Lower leg skin (tissue), 4 donors: Measurements from ENCODE around the gene TWSG1. TPM values are rescaled to one million over a fixed set of nuclear protein-coding genes. Genes with fewer than 3 reads are reported as not detected.

ENCODE experiments used
- DNase-seq, 2 donors: peaks; one replicate each; pipeline ENCODE4 v3.0.0-alpha.2; 2019; ENCODE audit warnings: low spot score in 2 of 2
- H3K4me3 ChIP-seq: fragments of 200-600 bp; sonication (generic); 2 replicates; pipeline ENCODE4 v1.5.1; 2017; ENCODE audit warnings: mild to moderate bottlenecking, low read depth; ENCODE audit not compliant: poor library complexity, severe bottlenecking
- POLR2A ChIP-seq, 2 donors: fragments of 450-650 bp; IDR thresholded peaks; one replicate each; pipeline ENCODE4 v1.6.1; 2016 to 2017; ENCODE audit warnings: antibody characterized with exemption in 2 of 2, mild to moderate bottlenecking in 1 of 2, moderate library complexity in 1 of 2
- WGBS, 2 donors: methylation state at CpG; one replicate each; pipeline ENCODE4 v1.1.5; 2018; 5-methylcytosine and 5-hydroxymethylcytosine counted together
- intact Hi-C: fragments of 100-400 bp; cut with DNase I; formaldehyde crosslinking; loops from one replicate; pipeline ENCODE4 v1.15.0; 2023; ENCODE audit warnings: low total_unique reads
- total RNA-seq, 4 donors: library from RNA; depleted of rRNA; stranded (reverse); fragments of >200 nt; gene quantifications; one replicate each; pipeline ENCODE4 v1.1.0, GENCODE V29; 2016
- TF ChIP-seq, protein P1 (sequence below), 3 donors: fragments of 450-650 bp; IDR thresholded peaks; one replicate each; pipeline ENCODE4 v1.5.1; 2016; ENCODE audit warnings: antibody characterized with exemption in 3 of 3, mild to moderate bottlenecking in 3 of 3, moderate library complexity in 2 of 3

Gene TWSG1
- total RNA-seq, 4 donors from 2014 or later, result 21.3 to 35.1 (median 25.3) TPM

DNA sequence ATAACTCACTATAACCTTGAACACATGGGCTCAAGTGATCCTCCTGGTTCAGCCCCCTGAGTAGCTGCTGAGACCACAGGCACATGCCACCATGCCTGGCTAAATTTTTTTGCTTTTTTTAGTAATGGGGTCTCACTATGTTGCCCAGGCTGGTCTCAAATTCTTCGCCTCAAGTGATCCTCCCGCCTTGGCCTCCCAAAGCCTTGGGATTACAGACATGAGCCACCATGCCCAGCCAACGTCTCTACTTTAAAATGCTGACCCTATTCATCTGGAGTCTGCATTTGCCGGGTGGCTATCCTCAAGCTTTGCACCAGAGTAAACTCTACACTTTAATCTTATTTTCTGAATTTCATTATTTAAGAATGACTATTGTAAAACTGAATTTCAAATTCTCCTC lies 103.1 kb downstream of the TWSG1 start:
- no peak overlapping the region for H3K4me3 ChIP-seq
- intact Hi-C loops, result no loop called here
- no peak for DNase-seq
- 93 to 96% methylated on average over 4 of the region's 4 CpGs for WGBS, 2 donors
- no peak for TF ChIP-seq POLR2A (IDR thresholded peaks at IDR 0.05)
- TF ChIP-seq, protein P1, sequence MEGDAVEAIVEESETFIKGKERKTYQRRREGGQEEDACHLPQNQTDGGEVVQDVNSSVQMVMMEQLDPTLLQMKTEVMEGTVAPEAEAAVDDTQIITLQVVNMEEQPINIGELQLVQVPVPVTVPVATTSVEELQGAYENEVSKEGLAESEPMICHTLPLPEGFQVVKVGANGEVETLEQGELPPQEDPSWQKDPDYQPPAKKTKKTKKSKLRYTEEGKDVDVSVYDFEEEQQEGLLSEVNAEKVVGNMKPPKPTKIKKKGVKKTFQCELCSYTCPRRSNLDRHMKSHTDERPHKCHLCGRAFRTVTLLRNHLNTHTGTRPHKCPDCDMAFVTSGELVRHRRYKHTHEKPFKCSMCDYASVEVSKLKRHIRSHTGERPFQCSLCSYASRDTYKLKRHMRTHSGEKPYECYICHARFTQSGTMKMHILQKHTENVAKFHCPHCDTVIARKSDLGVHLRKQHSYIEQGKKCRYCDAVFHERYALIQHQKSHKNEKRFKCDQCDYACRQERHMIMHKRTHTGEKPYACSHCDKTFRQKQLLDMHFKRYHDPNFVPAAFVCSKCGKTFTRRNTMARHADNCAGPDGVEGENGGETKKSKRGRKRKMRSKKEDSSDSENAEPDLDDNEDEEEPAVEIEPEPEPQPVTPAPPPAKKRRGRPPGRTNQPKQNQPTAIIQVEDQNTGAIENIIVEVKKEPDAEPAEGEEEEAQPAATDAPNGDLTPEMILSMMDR (IDR thresholded peaks at IDR 0.05), result no peak

- H3K4me3 ChIP-seq, result no peak overlapping the region
- 93 to 95% methylated on average over 3 of the region's 3 CpGs for WGBS, 2 donors
- DNase-seq, result no peak
- TF ChIP-seq POLR2A (IDR thresholded peaks at IDR 0.05), result no peak
- TF ChIP-seq, protein P1 (IDR thresholded peaks at IDR 0.05), result no peak
- intact Hi-C loops, result no loop called here
Measured at GRCh38 chr18:9441061-9441460, 106.5 kb downstream of the TWSG1 start.

DNA sequence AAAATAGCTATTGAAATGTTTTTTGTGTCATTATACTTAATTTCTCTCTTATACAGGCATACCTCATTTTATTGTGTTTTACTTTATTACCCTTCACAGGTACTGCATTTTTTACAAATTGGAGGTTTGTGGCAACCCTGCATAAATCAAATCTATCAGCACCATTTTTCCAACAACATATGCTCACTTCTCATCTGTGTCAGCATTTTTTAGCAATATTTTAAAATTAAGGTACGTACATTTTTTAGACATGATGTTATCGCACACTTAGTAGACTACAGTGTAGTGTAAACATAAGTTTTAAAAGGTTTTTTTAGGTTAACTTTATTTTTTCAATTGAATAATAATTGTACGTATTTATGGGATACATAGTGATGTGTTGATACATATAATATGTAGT lies 110.0 kb downstream of the TWSG1 start:
- TF ChIP-seq, protein P1 (IDR thresholded peaks at IDR 0.05), result no peak
- TF ChIP-seq POLR2A (IDR thresholded peaks at IDR 0.05), result no peak
- no peak for DNase-seq
- 91 to 94% methylated on average over 3 of the region's 3 CpGs for WGBS, 2 donors
- H3K4me3 ChIP-seq, result no peak overlapping the region
- intact Hi-C loops, result no loop called here

DNA sequence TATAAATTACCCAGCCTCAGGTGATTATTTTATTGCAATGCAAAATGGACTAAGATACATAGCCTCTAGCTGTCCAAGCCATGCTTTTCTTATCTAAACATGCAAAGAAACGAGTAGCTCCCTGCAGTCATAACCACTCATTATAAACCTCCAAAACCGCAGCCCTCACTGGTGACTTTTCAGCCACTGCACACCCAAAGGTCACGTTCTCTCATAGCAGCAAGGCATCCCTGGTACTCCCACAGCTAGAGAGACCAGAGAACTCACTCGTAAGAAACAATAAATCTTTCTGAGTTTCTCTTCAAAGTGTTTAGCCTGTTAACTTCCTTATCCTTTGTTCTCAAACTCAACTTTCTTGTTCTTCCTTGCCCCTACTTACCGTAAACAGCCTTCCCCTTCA lies 112.3 kb downstream of the TWSG1 start:
- H3K4me3 ChIP-seq, result no peak overlapping the region
- 88 to 90% methylated on average over 5 of the region's 5 CpGs for WGBS, 2 donors
- intact Hi-C loops, result no loop called here
- TF ChIP-seq, protein P1 (IDR thresholded peaks at IDR 0.05), result no peak
- TF ChIP-seq POLR2A (IDR thresholded peaks at IDR 0.05), result no peak
- no peak for DNase-seq

GRCh38 chr18:9447334-9447733 lies 112.8 kb downstream of the TWSG1 start:
- TF ChIP-seq, protein P1 (IDR thresholded peaks at IDR 0.05), result no peak
- no peak for TF ChIP-seq POLR2A (IDR thresholded peaks at IDR 0.05)
- DNase-seq, result no peak
- no peak overlapping the region for H3K4me3 ChIP-seq
- intact Hi-C loops, result no loop called here
- 91 to 94% methylated on average over 7 of the region's 7 CpGs for WGBS, 2 donors
